ENCODE data around the gene MICB. TPM values are rescaled to one million over a fixed set of nuclear protein-coding genes. Genes with fewer than 3 reads are reported as not detected.
A peak's percentile ranks its signal among the peaks of the same experiment; 100 is the strongest.

MICB gene
- total RNA-seq, 2 donors from 2014 or later = 25.8 to 34.3 TPM

DNA sequence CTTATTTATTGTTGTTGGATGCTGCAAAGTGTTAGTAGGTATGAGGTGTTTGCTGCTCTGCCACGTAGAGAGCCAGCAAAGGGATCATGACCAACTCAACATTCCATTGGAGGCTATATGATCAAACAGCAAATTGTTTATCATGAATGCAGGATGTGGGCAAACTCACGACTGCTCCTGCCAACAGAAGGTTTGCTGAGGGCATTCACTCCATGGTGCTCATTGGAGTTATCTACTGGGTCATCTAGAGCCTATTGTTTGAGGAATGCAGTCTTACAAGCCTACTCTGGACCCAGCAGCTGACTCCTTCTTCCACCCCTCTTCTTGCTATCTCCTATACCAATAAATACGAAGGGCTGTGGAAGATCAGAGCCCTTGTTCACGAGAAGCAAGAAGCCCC lies 12.1 kb downstream of the MICB start:
- no peak for ATAC-seq (replicated peaks)
- Mint-ChIP-seq H3K9me3 (no peaks in the 10 kb centered on the region), H3K27me3 (no peaks in the 10 kb centered on the region), H3K4me3 (no peak overlapping the region), H3K4me1 (peaks cover 7% of the 10 kb centered on the region), H3K36me3 (ENCODE audit: low read depth) (peaks cover 62% of the 10 kb centered on the region), H3K27ac (no peak overlapping the region)

- H3K27ac Mint-ChIP-seq = no peak overlapping the region
Observed at GRCh38 chr6:31513456-31514165, 15.7 kb downstream of the MICB start.

GRCh38 chr6:31521835-31522234 lies 23.9 kb downstream of the MICB start:
- no peak for ATAC-seq (replicated peaks)
- H3K27ac Mint-ChIP-seq = no peak overlapping the region
- no peaks in the 10 kb centered on the region for H3K9me3 Mint-ChIP-seq
- H3K27me3 Mint-ChIP-seq = no peaks in the 10 kb centered on the region
- H3K36me3 Mint-ChIP-seq (ENCODE audit: low read depth) = no peaks in the 10 kb centered on the region
- H3K4me1 Mint-ChIP-seq = peaks cover 4% of the 10 kb centered on the region
- H3K4me3 Mint-ChIP-seq = no peak overlapping the region

More at GRCh38 chr6:31513456-31514165, 15.7 kb downstream of the MICB start:
- H3K9me3 Mint-ChIP-seq = no peaks in the 10 kb centered on the region
- no peak overlapping the region for H3K4me3 Mint-ChIP-seq
- H3K36me3 Mint-ChIP-seq (ENCODE audit: low read depth) = peaks cover 26% of the 10 kb centered on the region
- H3K27me3 Mint-ChIP-seq = no peaks in the 10 kb centered on the region
- no peaks in the 10 kb centered on the region for H3K4me1 Mint-ChIP-seq
- ATAC-seq (replicated peaks) = no peak

- Mint-ChIP-seq H3K4me3 (no peak overlapping the region), H3K36me3 (ENCODE audit: low read depth) (peaks cover 16% of the 10 kb centered on the region), H3K27ac (no peak overlapping the region), H3K4me1 (peaks cover 10% of the 10 kb centered on the region), H3K9me3 (no peaks in the 10 kb centered on the region), H3K27me3 (no peaks in the 10 kb centered on the region)
- ATAC-seq (replicated peaks) = no peak
Observed at GRCh38 chr6:31525553-31525931, 27.6 kb downstream of the MICB start.

- no peak overlapping the region for H3K27ac Mint-ChIP-seq
- H3K4me3 Mint-ChIP-seq = no peak overlapping the region
- H3K27me3 Mint-ChIP-seq = no peaks in the 10 kb centered on the region
- H3K36me3 Mint-ChIP-seq (ENCODE audit: low read depth) = peaks cover 21% of the 10 kb centered on the region
- H3K9me3 Mint-ChIP-seq = no peaks in the 10 kb centered on the region
- peaks cover 14% of the 10 kb centered on the region for H3K4me1 Mint-ChIP-seq
- ATAC-seq (replicated peaks) = peak; percentile 45
Observed at GRCh38 chr6:31525932-31526591, 28.1 kb downstream of the MICB start.

GRCh38 chr6:31528307-31528777 lies 30.4 kb downstream of the MICB start:
- Mint-ChIP-seq H3K27me3 (no peaks in the 10 kb centered on the region), H3K36me3 (ENCODE audit: low read depth) (peaks cover 44% of the 10 kb centered on the region), H3K4me1 (peaks cover 23% of the 10 kb centered on the region), H3K9me3 (no peaks in the 10 kb centered on the region), H3K4me3 (no peak overlapping the region), H3K27ac (no peak overlapping the region)
- ATAC-seq (replicated peaks) = no peak

- no peak within 1 kb of the TSS for H3K4me3 Mint-ChIP-seq
- peak; percentile 13 for ATAC-seq (replicated peaks)
- peaks cover 49% of the 10 kb centered on the region for H3K36me3 Mint-ChIP-seq (ENCODE audit: low read depth)
- no peak within 1 kb of the TSS for H3K27ac Mint-ChIP-seq
- H3K4me1 Mint-ChIP-seq = peaks cover 26% of the 10 kb centered on the region
- no peaks in the 10 kb centered on the region for H3K9me3 Mint-ChIP-seq
- no peaks in the 10 kb centered on the region for H3K27me3 Mint-ChIP-seq
Observed at GRCh38 chr6:31528821-31529328, 30.9 kb downstream of the MICB start, which contains the start of gene MCCD1. Gene MCCD1 (plus strand): TSS chr6:31528962. CDS start chr6:31529015, 53 bp downstream.

GRCh38 chr6:31529329-31530150 lies 31.6 kb downstream of the MICB start:
- ATAC-seq (replicated peaks) = no peak
- Mint-ChIP-seq H3K4me3 (no peak overlapping the region), H3K36me3 (ENCODE audit: low read depth) (peaks cover 56% of the 10 kb centered on the region), H3K27me3 (no peaks in the 10 kb centered on the region), H3K27ac (no peak overlapping the region), H3K4me1 (peaks cover 26% of the 10 kb centered on the region), H3K9me3 (no peaks in the 10 kb centered on the region)

DNA sequence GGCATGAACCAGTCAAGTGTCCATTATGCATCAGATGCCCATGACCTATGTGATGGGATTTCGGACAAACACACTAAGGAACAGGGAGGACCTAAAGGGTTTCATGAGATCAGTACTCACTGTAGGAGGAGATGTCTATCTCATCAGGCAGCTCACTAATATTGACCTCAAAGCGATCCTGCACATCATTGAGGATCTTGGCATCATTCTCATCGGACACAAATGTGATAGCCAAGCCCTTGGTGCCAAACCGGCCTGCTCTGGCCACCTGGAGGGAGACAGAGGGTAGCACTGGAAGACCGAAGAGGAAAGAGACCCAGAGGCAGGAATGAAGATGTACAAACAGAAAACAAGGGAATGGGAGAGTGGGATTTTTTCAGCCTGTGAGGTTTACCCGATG lies 32.7 kb downstream of the MICB start:
- H3K9me3 Mint-ChIP-seq = no peaks in the 10 kb centered on the region
- H3K36me3 Mint-ChIP-seq (ENCODE audit: low read depth) = peaks cover 67% of the 10 kb centered on the region
- H3K27me3 Mint-ChIP-seq = no peaks in the 10 kb centered on the region
- no peak for ATAC-seq (replicated peaks)
- H3K27ac Mint-ChIP-seq = no peak overlapping the region
- H3K4me3 Mint-ChIP-seq = no peak overlapping the region
- H3K4me1 Mint-ChIP-seq = peaks cover 28% of the 10 kb centered on the region

DNA sequence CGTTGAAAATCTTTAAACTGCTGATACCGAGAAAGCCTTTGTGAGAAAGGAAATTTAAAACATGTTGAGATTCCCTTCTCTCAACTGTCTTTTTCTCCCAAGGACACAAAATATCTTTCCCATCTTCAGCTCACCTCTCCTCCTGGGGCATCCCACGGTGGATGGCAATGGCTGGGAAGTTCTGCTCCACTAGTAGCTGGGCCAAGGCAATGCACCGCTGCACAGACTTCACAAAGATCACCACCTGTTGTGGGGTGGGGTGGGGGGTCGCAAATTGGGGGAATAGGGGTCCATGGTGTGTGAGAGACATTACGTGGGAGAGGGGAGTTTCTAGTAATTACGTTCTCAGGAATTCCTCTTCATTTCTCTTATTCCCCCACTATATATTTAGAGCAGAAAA lies 33.2 kb downstream of the MICB start:
- peaks cover 72% of the 10 kb centered on the region for H3K36me3 Mint-ChIP-seq (ENCODE audit: low read depth)
- H3K27me3 Mint-ChIP-seq = no peaks in the 10 kb centered on the region
- no peak overlapping the region for H3K27ac Mint-ChIP-seq

GRCh38 chr6:31531771-31532643 lies 34.1 kb downstream of the MICB start:
- Mint-ChIP-seq H3K9me3 (no peaks in the 10 kb centered on the region), H3K27me3 (no peaks in the 10 kb centered on the region), H3K4me3 (no peak overlapping the region), H3K4me1 (peaks cover 32% of the 10 kb centered on the region), H3K36me3 (ENCODE audit: low read depth) (peaks cover 80% of the 10 kb centered on the region), H3K27ac (no peak overlapping the region)
- ATAC-seq (replicated peaks) = no peak

More for the DNA sequence above, 33.2 kb downstream of the MICB start:
- Mint-ChIP-seq H3K4me1 (peaks cover 30% of the 10 kb centered on the region), H3K4me3 (no peak overlapping the region), H3K9me3 (no peaks in the 10 kb centered on the region)
- no peak for ATAC-seq (replicated peaks)

GRCh38 chr6:31532644-31533454 lies 34.9 kb downstream of the MICB start:
- H3K27ac Mint-ChIP-seq = peak overlapping the region; percentile 33
- no peak overlapping the region for H3K4me3 Mint-ChIP-seq
- peak; percentile 7 for ATAC-seq (replicated peaks)
- no peaks in the 10 kb centered on the region for H3K9me3 Mint-ChIP-seq
- H3K36me3 Mint-ChIP-seq (ENCODE audit: low read depth) = peaks cover 89% of the 10 kb centered on the region
- H3K27me3 Mint-ChIP-seq = no peaks in the 10 kb centered on the region
- H3K4me1 Mint-ChIP-seq = peaks cover 32% of the 10 kb centered on the region

GRCh38 chr6:31533455-31533841 lies 35.5 kb downstream of the MICB start:
- no peaks in the 10 kb centered on the region for H3K9me3 Mint-ChIP-seq
- H3K36me3 Mint-ChIP-seq (ENCODE audit: low read depth) = peaks cover 95% of the 10 kb centered on the region
- H3K27me3 Mint-ChIP-seq = no peaks in the 10 kb centered on the region
- peaks cover 35% of the 10 kb centered on the region for H3K4me1 Mint-ChIP-seq
- H3K27ac Mint-ChIP-seq = peak overlapping the region; percentile 33
- H3K4me3 Mint-ChIP-seq = no peak overlapping the region
- peak; percentile 13 for ATAC-seq (replicated peaks)

Measured in activated T-helper 17 cell treated with anti-CD3 and anti-CD28 coated beads, Interleukin-2, amount 50 U/mL, for 72 hours (primary cell).